NCI-H146 treated with DMSO at 0.1 percent for 48 hours (cell line): ENCODE measurements around the gene KNTC1.
"Not testable (repeated sequence)": the region's sequence is repeated elsewhere in the genome, so short reads cannot be mapped to it uniquely, and the experiment has no call there.

Experiments
- DNase-seq: peaks from one replicate; lab custom pipeline; 2025; ENCODE audit not compliant: unreplicated experiment; lab: John Stamatoyannopoulos, UW

KNTC1 gene

DNA sequence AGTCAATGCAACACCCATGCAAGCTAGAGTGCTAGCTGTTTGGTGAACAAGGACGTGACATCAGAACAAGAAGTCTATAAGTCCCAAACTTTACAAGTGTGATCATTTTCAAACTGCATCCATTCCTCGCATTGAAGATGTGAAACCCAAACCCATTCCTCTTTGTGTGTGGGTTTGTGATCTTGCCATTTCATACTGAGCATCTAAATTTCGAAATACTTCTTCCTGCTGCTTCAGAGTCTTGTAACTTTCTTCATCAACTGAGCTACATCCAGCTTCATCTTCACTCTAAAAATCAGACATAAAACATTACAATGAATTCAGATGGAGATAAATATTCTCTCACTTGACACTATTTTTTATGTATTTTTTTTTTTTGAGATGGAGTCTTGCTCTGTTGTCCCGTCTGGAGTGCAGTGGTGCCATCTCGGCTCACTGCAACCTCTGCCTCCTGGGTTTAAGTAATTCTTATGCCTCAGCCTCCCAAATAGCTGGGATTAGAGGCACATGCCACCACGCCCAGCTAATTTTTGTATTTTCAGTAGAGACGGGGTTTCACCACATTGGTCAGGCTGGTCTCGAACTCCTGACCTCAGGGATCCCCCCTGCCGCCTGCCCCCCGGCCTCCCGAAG is 21.5 kb upstream of the KNTC1 start:
- DNase-seq, result no peak

DNA sequence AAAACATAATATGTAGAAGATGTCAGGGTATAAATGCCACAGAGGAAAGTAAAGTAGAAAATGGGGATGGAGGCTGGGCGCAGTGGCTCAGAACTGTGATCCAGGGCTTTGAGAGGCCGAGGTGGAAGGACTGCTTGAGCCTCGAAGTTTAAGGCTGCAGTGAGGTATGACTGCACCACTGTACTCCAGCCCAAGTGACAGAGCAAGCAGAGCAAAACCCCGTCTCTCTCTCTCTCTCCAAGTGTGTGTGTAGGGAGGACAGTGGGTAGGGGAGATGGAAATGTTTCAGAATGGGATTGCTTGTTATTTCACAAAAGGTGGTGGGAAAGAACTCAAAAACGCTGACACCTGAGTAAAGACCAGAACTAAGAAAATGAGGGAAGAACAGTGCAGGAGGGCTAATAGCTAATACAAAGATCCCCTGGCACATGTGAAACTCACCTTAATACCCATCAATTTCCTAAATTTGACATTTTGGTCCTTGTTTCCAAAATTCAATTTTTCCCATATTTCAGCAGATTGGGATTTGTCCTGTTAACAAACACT is 20.6 kb upstream of the KNTC1 start:
- no peak for DNase-seq

DNA sequence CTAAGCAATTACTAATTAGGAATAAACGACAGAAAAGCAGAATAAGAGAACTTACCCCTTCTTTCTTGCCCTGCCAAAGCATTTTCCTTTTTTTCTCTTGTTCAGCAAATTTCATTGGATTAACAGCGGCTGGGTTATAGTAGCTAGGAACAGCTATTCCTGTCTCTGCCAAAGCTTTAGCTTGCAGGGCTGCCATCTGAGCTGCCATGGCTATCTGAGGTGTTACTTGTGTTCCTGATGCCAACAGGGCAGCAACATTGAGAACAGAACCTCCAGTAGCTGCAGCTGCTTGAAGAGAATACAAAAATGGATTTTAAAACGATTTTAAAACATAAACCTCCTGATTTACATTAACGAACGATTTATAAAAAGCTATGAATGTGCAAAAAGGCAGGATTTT is 18.9 kb upstream of the KNTC1 start:
- DNase-seq, result no peak

DNA sequence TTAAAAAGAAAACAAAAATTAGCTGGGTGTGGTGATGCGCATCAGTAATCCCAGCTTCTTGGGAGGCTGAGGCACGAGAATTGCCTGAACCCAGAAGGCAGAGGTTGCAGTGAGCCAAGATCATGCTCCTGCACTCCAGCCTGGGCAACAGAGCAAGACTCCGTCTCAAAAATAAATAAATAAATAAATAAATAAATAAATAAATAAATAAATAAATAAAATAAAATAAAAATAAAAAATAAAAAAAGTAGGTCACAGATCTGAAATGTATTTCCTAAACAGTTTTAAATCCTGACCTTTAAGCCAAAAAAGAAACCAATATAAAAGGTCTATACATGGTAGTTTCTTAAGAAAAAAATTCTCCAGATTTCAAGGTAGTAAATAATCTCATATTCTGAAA is 14.0 kb upstream of the KNTC1 start:
- not testable (repeated sequence) for DNase-seq

DNA sequence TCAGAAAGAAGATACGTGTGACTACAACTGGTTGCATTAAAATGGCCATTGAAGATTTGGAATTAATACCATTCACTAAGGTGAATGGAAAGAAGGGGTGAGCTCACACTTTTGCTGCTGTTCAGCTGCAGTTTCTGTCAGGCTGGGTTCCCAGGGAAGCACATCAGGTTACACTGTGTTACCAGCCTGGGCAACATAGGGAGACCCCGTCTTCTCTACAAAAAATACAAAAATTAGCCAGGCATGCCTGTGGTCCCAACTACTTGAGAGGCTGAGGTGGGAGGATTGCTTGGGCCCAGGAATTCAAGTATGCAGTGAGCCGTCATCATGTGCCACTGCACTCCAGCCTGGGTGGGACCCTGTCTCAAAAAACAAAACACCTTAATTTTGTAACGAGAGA is 13.4 kb upstream of the KNTC1 start:
- no peak for DNase-seq

DNA sequence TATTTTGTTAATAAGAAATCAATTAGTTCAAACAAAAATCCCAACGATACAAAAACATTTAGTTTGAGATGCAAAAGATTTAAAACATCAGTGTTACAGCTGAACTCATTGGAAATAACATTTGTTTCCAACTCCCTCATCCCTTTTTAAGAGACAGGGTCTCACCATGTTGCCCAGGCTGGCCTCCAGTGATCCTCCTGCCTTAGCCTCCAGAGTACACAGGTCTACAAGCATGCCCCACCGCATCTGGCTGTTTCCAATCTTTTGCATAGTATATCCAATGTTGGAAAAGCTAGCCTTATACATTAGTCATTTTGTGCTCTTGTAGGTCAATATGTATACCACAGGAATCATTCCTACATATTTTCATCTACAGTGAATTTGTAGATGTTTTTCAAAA is 11.8 kb upstream of the KNTC1 start:
- no peak for DNase-seq

DNA sequence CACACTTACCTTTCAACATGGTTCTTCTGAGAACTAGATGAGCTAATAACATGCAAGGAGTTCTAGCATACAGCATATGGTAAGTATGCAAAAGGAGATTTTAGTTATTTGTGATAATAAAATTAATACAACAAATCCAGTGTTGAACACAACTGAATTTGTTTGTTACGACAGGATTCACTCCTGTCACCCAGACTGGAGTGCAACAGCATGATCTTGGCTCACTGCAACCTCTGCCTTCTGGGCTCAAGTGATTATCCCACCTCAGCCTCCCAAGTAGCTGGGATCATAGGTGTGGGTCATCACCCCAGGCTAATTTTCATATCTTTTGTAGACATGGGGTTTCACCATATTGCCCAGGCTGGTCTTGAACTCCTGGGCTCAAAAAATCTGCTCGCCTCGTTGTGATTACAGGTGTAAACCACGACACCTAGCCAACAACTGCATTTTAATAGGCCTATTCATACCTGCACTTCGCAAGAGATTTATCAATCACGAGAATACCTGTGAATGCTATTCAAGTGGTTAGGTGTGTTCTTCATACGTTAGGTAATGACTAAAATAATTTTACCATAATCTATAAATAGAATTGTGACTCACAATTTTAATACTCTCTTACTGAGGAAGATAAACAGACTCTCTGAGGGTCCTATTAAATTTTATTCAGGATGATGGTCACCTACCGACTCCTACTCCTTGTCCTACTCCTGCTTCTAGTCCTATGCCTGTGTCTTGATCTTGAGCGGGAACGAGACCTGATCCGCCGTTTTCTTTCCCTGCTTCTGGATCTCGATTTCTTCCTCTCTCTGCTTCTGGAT is 10.3 kb upstream of the KNTC1 start:
- no peak for DNase-seq

DNA sequence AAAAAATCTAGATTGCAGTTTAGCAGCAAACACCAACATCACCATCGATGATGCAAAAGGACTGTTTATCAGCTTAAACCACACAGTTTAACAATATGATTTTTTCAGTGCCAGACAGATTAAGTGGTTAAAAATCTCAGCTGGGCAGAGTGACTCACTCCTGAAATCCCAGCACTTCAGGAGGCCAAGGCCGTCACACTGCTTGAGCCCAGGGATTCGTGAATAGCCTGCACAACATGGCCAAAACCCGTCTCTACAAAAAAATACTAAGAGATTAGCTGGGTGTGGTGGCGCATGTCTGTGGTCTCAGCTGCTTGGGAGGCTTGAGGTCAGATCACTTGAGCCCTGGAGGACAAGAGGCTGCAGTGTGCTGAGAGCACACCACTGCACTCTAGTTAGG is 9.2 kb upstream of the KNTC1 start:
- DNase-seq, result no peak

DNA sequence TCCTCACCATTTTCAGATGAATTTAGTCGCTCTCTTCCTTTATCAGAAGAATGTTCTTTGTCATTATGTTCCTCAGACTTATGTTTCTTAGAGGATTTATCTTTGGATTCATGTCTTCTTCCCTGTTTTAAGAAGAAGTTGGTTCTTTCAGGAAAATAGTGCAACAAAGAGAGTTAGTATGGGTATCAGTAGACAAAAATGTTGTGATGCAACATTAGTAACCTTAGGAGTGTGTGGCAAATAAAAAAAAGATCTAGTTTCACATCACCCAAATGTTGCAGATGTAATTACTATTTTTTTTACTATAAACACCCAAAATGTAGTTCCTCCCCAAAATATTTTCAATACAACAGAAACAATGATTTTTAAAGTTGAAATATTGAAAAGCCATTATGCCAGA is 8.1 kb upstream of the KNTC1 start:
- DNase-seq, result no peak

DNA sequence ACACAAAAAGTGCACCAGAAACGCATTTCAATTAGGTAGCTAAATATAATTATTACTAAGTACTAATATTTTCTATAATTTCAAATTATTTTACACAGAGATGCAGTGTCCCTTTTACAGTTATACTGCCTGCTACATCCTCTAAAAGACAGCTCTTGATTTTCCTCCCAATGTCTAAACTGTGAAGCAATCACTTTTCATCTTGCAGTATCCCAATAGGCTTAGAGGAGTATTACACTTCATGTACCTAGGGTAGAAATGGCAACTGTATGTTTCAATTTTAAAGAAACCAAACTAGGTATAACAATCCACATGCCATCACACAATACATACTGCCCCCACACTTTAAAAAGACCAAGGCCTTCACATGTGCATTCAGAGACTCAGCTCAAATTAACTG is 7.6 kb upstream of the KNTC1 start:
- DNase-seq, result no peak

DNA sequence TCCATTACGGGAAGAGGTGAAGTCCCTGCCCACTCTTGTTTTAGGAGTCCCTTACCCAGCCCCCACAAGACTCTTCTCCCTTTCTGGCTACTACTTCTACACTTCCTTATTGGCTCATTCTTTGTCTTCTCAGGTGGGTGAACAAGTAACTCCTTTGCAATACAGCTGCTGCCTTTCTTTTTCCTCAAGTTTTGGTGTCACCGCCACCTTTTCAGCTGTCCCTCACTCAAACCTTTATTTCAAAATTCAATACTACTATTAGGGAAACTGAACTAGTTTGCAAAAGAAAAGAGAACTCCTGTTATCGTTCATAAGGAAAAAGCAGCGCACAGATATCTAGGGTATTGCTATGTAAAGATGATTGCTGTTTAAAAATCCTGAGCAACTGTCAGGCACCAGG is 6.4 kb upstream of the KNTC1 start:
- DNase-seq, result no peak

DNA sequence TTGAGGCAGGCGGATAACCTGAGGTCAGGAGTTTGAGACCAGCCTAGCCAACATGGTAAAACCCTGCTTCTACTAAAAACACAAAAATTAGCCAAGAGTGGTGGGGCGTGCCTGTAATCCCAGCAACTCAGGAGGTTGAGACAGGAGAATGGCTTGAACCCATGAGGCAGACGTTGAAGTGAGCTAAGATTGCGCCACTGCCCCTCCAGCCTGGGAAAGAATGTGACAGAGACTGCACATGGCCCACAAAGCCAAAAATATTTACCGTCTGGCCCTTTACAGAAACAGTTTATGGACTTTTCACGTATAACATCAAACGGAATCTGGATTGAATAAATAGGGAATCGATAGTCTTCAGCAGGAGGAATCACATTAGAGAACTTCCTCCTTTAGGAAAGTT is 3.8 kb upstream of the KNTC1 start:
- DNase-seq, result no peak

DNA sequence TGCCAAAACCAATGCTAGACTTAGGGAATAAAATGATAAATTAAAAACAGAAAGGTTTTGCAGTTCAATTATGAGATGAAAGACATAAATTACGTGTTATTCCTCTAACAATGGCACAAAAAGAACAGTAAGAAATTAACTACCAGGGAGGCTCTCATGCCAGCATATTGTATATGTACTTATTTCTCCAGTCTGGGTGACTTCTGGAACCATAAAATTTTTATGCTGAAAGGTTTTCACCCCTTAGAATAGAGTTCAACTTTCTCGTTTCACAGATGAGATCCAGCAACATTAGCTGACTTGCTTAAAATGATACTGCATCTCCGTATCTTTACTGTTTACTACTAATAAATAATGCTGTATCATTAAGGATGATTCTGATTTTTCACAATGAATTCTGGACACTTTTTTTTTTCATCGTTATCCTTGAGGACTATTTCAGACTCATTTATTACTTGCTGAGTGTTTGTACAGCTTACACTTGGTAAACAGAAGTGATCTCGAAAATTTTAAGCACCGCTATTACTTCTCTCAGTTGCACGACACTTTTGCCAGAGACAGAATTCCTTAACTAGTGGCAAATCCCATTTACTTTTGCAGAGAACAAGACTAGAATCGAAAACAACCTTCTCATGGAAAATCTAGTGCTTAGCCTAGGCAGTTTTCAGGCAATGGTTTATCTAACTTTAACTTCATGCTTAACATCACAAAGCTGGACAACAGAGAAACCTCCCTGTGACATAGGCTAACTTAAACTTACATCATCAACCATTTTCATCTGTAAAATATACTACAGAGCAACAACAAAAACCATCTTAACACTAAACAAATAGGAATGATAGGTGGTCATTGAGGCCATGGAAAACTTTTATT is 3.0 kb upstream of the KNTC1 start:
- DNase-seq, result no peak

DNA sequence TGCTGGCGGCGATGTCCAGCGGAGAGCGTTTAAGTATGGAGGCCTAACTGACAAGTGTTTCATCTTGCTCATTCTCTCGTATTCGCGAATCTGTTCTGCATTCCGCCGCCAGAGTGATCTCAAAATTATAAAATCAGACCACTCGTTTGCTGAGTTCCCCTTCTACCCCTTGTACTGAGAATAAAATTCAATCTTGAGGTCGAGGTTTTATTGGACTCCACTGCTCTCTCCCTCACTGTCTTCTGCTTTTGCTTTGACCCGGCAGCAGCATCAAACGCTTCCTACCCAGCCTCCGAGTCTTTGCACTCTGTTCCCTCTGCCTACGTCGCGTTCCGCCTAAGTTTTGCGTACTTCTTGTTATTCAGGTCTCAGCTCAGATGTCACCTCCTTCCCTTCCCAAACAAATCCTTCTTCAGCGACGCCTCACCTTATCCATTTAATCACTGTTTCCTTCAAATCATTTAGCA is 462 bp downstream of the KNTC1 start:
- peak; percentile 3 for DNase-seq

DNA sequence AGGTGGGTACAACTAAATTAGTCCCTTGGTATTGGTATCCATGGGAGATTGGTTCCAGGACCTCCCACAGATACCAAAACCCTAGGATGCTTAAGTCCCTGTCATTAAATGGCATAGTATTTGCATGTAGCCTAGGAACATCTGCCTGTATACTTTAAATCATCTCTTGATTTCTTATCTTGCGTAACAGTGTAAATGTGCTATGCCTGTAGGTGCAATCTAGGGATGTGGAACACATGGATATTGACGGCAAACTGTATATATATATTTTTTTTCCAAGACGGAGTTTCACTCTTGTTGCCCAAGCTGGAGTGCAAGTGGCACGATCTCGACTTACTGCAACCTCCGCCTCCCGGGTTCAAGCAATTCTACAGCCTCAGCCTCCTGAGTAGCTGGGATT is 1.5 kb downstream of the KNTC1 start:
- DNase-seq, result no peak

DNA sequence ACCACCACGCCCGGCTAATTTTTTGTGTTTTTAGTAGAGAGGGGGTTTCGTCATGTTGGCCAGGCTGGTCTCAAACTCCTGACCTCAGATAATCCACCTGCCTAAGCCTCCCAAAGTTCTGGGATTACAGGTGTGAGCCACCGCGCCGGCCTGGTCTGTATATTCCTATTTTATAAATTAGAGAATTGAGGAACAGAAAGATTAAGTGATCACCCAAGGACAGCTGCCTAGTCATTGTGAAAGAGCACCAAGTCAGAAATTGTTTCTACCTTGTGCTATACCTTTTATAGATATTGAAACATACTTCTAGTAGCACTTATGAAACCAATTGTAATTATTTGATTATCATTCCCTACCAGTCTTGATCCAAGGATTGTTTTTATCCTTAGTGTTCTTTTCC is 1.9 kb downstream of the KNTC1 start:
- DNase-seq, result no peak

DNA sequence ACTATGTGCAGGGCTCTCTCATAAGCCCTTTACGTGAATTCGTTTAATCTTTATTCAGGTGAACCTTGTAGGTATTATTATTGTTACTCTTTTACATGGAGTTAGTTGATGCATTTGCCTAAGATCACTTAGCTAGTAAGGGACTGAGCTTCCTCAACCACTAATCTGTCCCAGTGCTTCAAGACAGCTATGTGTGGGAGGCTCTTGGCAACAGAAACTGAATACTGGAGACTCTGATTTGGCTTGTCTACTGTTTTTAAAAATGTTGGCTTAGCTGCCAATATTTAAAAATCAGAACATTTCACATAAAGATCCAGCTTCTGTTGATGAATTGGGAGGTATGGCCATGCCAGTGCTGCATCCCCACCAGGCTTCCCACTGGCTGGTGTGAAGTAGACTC is 6.8 kb downstream of the KNTC1 start:
- no peak for DNase-seq

DNA sequence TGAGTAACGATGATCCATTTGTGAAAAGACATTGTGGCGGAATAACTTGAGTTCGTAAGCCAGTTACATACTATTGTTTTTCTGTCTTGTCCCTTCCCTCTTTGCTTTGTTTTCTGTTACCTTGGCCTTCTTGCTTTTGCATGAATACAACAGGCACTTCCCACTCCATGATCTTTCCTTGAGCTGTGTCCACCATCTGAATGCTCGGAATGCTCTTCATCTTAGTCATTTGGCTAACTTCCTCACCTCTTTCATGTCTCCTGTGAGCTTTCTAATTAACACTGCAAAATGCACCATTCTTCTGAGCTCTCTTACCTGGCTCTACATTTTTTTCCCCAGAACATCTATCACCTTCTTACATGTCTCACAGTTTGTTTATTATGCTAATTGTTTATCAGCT is 10.0 kb downstream of the KNTC1 start:
- no peak for DNase-seq

DNA sequence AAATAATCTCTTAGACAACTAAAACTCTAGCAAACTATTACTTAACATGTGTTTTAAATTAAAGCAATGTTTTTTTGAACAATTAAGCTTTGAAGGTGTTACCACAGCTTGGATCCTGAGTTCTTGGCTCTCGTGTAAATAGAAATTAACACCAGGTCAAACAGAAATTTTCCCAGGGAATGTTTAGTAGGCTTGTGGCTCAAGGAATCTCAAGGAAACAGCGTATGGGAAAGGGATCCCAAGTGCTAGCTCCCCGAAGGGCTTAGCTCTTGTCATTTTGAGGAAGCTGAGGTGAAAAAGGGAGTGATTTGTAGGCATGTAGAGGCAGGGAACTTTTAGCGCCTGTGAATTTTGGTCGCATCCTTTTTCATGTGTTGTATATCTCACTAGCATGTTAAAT is 11.4 kb downstream of the KNTC1 start:
- DNase-seq, result no peak

DNA sequence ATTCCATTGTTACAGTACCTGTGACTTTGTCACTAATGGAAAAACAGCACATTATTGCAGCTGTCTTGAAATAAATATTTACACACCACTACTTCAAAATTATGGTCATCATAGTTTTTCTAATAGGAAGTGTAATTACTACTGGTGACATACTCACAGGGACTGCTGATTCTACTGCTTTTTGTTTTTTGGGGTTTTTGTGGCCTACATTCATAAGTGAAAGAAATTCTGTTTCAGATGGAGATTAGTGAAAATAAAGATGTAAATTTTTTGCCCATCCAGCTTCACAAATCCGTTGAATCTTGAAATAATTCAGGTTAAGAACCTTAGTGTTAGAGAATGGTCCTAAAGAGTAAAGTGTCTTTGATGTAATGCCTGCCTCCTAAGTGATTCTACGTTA is 17.5 kb downstream of the KNTC1 start:
- no peak for DNase-seq

DNA sequence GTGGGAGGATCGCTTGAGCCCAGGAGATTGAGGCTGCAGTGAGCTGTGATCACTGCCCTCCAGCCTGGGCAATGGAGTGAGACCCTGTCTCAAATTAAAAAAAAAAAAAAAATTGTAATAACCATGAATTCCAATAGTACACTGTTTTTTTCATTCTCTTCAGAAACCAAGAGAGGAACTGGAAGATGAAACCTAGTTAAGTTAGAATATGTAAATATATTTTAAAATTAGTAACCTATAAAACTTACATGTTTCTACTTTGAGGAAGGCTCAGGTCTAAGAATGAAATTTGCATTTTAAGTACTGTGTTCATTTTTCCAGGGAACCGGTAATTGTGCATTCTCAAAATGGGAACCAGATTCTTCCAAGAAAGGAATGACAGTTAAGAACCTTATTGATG is 18.8 kb downstream of the KNTC1 start:
- DNase-seq, result no peak

DNA sequence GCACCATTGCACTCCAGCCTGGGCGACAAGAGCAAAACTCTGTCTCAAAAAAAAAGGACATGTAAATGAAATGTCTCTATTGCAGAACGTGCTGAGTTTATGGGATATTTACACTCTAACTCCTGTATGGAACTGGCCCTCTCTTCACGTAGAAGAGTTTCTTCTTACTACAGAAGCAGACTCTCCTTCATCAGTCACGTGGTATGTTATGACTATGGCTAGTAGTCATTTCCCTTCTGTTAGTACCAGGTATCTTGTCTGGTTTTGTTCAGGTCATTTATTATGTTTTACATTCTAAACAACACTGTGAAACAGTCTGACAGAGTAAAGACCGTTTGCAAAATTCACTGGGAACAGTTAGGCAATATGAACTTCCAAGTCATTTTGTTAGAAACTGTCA is 20.3 kb downstream of the KNTC1 start:
- no peak for DNase-seq
